SK-N-SH treated with all-trans-retinoic acid at 6 μM for 48 hours (cell line): ENCODE measurements around the gene GSTM4.
"Not testable (repeated sequence)": the region's sequence is repeated elsewhere in the genome, so short reads cannot be mapped to it uniquely, and the experiment has no call there.

ENCODE experiments used
- ATAC-seq: fragments of 200-7000 bp; cut with Tn5 transposase; 3 replicates; pipeline ENCODE4 v1.9.1; 2020; ENCODE audit warnings: mild to moderate bottlenecking, moderate library complexity
- ARNTL ChIP-seq: fragments of 450-650 bp; formaldehyde crosslinking; IDR thresholded peaks from 2 replicates; pipeline ENCODE4 v1.5.0; 2020; ENCODE audit warnings: low read depth, mild to moderate bottlenecking, moderate library complexity, borderline replicate concordance
- BACH2 ChIP-seq: fragments of 250-450 bp; sonication (Bioruptor Pico); IDR thresholded peaks from 2 replicates; pipeline ENCODE4 v1.9.0; 2021; ENCODE audit warnings: mild to moderate bottlenecking, borderline replicate concordance
- CSDC2 ChIP-seq: fragments of 250-450 bp; sonication (Bioruptor Pico); IDR thresholded peaks from 2 replicates; pipeline ENCODE4 v1.5.0; 2020; ENCODE audit warnings: mild to moderate bottlenecking, moderate library complexity
- ESRRG ChIP-seq: fragments of 250-450 bp; sonication (Bioruptor Pico); IDR thresholded peaks from 2 replicates; pipeline ENCODE4 v1.6.1; 2021; ENCODE audit warnings: mild to moderate bottlenecking
- ISL1 ChIP-seq: fragments of 250-450 bp; sonication (Bioruptor Pico); IDR thresholded peaks from 2 replicates; pipeline ENCODE4 v2.1.2; 2022; ENCODE audit warnings: mild to moderate bottlenecking, moderate library complexity
- OSR1 ChIP-seq: fragments of 250-450 bp; sonication (Bioruptor Pico); IDR thresholded peaks from 2 replicates; pipeline ENCODE4 v1.8.0; 2022; ENCODE audit warnings: moderate library complexity, mild to moderate bottlenecking, inconsistent platforms
- PPARA ChIP-seq: fragments of 250-450 bp; sonication (Bioruptor Pico); IDR thresholded peaks from 2 replicates; pipeline ENCODE4 v1.5.0; 2020; ENCODE audit warnings: mild to moderate bottlenecking, borderline replicate concordance
- RARB ChIP-seq: fragments of 250-450 bp; sonication (Bioruptor Pico); IDR thresholded peaks from 2 replicates; pipeline ENCODE4 v1.8.0; 2021; ENCODE audit warnings: mild to moderate bottlenecking, moderate library complexity
- SNAI2 ChIP-seq: fragments of 250-450 bp; sonication (Bioruptor Pico); IDR thresholded peaks from 2 replicates; pipeline ENCODE4 v1.5.0; 2020; ENCODE audit warnings: mild to moderate bottlenecking, moderate library complexity
- TCF4 ChIP-seq: fragments of 250-450 bp; sonication (Bioruptor Pico); IDR thresholded peaks from 2 replicates; pipeline ENCODE4 v1.8.0; 2021; ENCODE audit warnings: mild to moderate bottlenecking, moderate library complexity, borderline replicate concordance
- TOX ChIP-seq: fragments of 250-450 bp; sonication (Bioruptor Pico); IDR thresholded peaks from 2 replicates; pipeline ENCODE4 v1.8.0; 2021; ENCODE audit warnings: mild to moderate bottlenecking, moderate library complexity, borderline replicate concordance
- ZC3H10 ChIP-seq: fragments of 250-450 bp; sonication (Bioruptor Pico); IDR thresholded peaks from 2 replicates; pipeline ENCODE4 v1.5.1; 2021; ENCODE audit warnings: mild to moderate bottlenecking, moderate library complexity
- ZFP30 ChIP-seq: fragments of 450-650 bp; formaldehyde crosslinking; IDR thresholded peaks from 2 replicates; pipeline ENCODE4 v1.5.0; 2022; ENCODE audit warnings: mild to moderate bottlenecking, moderate library complexity
- ZNF565 ChIP-seq: fragments of 450-650 bp; formaldehyde crosslinking; conservative IDR thresholded peaks from 2 replicates; pipeline ENCODE4 v1.5.0; 2020; ENCODE audit warnings: low read depth, mild to moderate bottlenecking, moderate library complexity
- ZNF70 ChIP-seq: fragments of 450-650 bp; formaldehyde crosslinking; IDR thresholded peaks from 2 replicates; pipeline ENCODE4 v1.5.0; 2020; ENCODE audit warnings: mild to moderate bottlenecking, moderate library complexity
- ZNF8 ChIP-seq: fragments of 450-650 bp; formaldehyde crosslinking; IDR thresholded peaks from 2 replicates; pipeline ENCODE4 v1.5.0; 2020; ENCODE audit warnings: mild to moderate bottlenecking, moderate library complexity
- TF ChIP-seq, protein P1 (sequence below): fragments of 250-450 bp; sonication (Bioruptor Pico); IDR thresholded peaks from 2 replicates; pipeline ENCODE4 v1.5.1; 2020; ENCODE audit warnings: low read depth, mild to moderate bottlenecking, moderate library complexity
- TF ChIP-seq, protein P2 (sequence below): fragments of 250-450 bp; sonication (Bioruptor Pico); IDR thresholded peaks from 2 replicates; pipeline ENCODE4 v1.5.0; 2020; ENCODE audit warnings: mild to moderate bottlenecking, moderate library complexity
- TF ChIP-seq, protein P3 (sequence below): fragments of 250-450 bp; sonication (Bioruptor Pico); IDR thresholded peaks from 2 replicates; pipeline ENCODE4 v1.8.0; 2021; ENCODE audit warnings: low read depth, mild to moderate bottlenecking, moderate library complexity, borderline replicate concordance
- TF ChIP-seq, protein P4 (sequence below): fragments of 250-450 bp; sonication (Bioruptor Pico); IDR thresholded peaks from 2 replicates; pipeline ENCODE4 v1.8.0; 2020; ENCODE audit warnings: mild to moderate bottlenecking, moderate library complexity, borderline replicate concordance
- TF ChIP-seq, protein P5 (sequence below): fragments of 250-450 bp; sonication (Bioruptor Pico); IDR thresholded peaks from 2 replicates; pipeline ENCODE4 v1.5.1; 2021; ENCODE audit warnings: mild to moderate bottlenecking, moderate library complexity

The GSTM4 gene

DNA sequence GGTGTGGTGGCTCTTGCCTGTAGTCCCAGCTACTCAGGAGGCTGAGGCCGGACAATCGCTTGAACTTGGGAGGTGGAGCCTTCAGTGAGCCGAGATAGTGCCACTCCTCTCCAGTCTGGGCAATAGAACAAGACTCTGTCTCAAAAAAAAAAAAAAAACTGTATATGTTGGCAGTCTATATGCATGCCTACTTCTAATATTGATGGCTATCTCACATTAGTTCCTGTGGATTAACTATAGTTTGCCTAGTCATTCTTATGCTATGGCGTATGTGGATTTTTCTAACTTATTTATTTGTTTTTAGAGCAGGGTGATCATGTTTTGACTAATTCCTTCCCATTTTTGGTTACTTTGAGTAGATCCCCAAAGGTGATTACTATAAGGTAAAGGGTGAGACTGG is 41.2 kb downstream of the GSTM4 start:
- TF ChIP-seq ZNF565 (CRISPR knock-in tag) (no peak), ARNTL (no peak), ESRRG (CRISPR knock-in tag) (no peak), OSR1 (no peak), ZNF8 (no peak), ZNF70 (CRISPR knock-in tag) (no peak), TOX (no peak), TCF4 (CRISPR knock-in tag) (no peak), ISL1 (CRISPR knock-in tag) (no peak), ZC3H10 (CRISPR knock-in tag) (no peak), ZFP30 (no peak), BACH2 (CRISPR knock-in tag) (no peak)
- TF ChIP-seq, protein P1, sequence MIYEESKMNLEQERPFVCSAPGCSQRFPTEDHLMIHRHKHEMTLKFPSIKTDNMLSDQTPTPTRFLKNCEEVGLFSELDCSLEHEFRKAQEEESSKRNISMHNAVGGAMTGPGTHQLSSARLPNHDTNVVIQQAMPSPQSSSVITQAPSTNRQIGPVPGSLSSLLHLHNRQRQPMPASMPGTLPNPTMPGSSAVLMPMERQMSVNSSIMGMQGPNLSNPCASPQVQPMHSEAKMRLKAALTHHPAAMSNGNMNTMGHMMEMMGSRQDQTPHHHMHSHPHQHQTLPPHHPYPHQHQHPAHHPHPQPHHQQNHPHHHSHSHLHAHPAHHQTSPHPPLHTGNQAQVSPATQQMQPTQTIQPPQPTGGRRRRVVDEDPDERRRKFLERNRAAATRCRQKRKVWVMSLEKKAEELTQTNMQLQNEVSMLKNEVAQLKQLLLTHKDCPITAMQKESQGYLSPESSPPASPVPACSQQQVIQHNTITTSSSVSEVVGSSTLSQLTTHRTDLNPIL: no peak
- TF ChIP-seq, protein P2, sequence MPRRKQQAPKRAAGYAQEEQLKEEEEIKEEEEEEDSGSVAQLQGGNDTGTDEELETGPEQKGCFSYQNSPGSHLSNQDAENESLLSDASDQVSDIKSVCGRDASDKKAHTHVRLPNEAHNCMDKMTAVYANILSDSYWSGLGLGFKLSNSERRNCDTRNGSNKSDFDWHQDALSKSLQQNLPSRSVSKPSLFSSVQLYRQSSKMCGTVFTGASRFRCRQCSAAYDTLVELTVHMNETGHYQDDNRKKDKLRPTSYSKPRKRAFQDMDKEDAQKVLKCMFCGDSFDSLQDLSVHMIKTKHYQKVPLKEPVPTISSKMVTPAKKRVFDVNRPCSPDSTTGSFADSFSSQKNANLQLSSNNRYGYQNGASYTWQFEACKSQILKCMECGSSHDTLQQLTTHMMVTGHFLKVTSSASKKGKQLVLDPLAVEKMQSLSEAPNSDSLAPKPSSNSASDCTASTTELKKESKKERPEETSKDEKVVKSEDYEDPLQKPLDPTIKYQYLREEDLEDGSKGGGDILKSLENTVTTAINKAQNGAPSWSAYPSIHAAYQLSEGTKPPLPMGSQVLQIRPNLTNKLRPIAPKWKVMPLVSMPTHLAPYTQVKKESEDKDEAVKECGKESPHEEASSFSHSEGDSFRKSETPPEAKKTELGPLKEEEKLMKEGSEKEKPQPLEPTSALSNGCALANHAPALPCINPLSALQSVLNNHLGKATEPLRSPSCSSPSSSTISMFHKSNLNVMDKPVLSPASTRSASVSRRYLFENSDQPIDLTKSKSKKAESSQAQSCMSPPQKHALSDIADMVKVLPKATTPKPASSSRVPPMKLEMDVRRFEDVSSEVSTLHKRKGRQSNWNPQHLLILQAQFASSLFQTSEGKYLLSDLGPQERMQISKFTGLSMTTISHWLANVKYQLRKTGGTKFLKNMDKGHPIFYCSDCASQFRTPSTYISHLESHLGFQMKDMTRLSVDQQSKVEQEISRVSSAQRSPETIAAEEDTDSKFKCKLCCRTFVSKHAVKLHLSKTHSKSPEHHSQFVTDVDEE (CRISPR knock-in tag): no peak
- TF ChIP-seq, protein P3, sequence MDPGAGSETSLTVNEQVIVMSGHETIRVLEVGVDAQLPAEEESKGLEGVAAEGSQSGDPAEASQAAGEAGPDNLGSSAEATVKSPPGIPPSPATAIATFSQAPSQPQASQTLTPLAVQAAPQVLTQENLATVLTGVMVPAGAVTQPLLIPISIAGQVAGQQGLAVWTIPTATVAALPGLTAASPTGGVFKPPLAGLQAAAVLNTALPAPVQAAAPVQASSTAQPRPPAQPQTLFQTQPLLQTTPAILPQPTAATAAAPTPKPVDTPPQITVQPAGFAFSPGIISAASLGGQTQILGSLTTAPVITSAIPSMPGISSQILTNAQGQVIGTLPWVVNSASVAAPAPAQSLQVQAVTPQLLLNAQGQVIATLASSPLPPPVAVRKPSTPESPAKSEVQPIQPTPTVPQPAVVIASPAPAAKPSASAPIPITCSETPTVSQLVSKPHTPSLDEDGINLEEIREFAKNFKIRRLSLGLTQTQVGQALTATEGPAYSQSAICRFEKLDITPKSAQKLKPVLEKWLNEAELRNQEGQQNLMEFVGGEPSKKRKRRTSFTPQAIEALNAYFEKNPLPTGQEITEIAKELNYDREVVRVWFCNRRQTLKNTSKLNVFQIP: no peak
- TF ChIP-seq, protein P4, sequence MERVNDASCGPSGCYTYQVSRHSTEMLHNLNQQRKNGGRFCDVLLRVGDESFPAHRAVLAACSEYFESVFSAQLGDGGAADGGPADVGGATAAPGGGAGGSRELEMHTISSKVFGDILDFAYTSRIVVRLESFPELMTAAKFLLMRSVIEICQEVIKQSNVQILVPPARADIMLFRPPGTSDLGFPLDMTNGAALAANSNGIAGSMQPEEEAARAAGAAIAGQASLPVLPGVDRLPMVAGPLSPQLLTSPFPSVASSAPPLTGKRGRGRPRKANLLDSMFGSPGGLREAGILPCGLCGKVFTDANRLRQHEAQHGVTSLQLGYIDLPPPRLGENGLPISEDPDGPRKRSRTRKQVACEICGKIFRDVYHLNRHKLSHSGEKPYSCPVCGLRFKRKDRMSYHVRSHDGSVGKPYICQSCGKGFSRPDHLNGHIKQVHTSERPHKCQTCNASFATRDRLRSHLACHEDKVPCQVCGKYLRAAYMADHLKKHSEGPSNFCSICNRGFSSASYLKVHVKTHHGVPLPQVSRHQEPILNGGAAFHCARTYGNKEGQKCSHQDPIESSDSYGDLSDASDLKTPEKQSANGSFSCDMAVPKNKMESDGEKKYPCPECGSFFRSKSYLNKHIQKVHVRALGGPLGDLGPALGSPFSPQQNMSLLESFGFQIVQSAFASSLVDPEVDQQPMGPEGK (CRISPR knock-in tag): no peak
- no peak for ATAC-seq

DNA sequence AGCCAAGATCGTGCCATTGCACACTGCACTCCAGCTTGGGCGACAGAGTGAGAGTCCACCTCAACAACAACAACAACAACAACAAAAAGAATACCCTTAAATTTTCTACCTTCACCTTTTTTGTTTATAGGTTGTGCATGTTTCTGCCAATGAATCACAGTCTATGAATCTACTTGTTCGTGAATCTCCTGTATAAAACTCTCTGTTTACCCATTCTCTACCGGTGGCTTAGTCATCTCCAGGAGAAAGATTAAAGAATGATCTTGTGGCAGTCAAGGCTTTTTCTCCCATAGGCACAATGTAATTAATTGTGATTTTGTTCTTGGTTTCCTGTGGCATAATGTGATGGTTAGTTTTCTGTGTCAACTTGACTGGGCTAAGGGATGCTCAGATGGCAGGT is 42.0 kb downstream of the GSTM4 start:
- ATAC-seq: not testable (repeated sequence)

DNA sequence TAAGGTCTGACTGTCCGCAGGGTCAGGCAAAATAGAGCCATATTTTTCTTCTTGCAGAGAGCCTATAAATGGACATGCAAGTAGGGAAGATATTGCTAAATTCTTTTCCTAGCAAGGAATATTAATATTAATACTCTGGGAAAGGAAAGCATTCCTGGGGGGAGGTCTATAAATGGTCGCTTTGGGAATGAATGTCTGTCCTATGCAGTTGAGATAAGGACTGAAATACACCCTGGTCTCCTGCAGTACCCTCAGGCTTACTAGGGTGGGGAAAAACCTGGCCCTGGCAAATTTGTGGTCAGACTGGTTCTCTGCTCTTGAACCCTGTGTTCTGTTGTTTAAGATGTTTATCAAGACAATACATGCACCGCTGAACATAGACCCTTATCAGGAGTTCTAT is 47.0 kb downstream of the GSTM4 start:
- not testable (repeated sequence) for ATAC-seq

DNA sequence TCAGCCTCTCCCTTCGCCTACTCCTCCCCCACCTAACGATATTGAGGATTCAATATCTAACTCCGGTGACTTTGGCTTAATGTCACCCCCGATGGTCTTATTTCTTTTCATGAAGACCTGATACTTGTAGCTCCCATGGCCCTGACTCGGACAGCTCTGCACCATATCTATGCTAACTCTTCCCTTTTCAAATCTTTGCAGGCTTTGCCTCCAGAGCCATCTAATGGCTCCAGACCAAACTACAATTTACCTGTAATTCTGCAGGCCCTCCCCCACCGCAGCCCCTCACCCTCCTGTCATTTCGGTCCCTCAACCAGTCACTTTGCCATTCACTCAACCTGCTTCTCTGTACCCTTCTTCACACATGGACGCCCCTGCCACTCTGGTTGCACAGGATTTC is 48.3 kb downstream of the GSTM4 start:
- ATAC-seq: no peak
- no peak for TF ChIP-seq PPARA (CRISPR knock-in tag)
- TF ChIP-seq OSR1: no peak

DNA sequence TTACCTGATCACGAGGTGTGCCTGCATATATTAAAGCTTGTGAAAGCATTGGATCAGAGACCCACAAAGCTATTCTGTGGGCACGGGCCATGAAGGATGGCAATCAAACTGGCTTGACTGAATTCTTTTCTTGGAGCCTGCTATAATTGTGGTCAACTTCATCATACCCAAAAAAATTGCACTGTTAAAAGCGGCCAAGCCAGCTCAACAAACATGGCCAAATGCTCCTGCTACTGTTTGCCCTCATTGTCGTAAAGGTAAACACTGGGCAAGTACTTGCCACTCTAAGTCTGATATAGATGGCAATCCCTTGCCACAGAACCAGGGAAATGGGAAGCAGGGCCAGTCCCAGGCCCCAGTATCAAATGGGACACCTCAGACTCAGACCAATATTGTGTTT is 49.5 kb downstream of the GSTM4 start:
- ATAC-seq: no peak
- TF ChIP-seq ZNF565 (CRISPR knock-in tag): no peak
- no peak for TF ChIP-seq PPARA (CRISPR knock-in tag)
- TF ChIP-seq ZNF8: no peak
- TF ChIP-seq, protein P5, sequence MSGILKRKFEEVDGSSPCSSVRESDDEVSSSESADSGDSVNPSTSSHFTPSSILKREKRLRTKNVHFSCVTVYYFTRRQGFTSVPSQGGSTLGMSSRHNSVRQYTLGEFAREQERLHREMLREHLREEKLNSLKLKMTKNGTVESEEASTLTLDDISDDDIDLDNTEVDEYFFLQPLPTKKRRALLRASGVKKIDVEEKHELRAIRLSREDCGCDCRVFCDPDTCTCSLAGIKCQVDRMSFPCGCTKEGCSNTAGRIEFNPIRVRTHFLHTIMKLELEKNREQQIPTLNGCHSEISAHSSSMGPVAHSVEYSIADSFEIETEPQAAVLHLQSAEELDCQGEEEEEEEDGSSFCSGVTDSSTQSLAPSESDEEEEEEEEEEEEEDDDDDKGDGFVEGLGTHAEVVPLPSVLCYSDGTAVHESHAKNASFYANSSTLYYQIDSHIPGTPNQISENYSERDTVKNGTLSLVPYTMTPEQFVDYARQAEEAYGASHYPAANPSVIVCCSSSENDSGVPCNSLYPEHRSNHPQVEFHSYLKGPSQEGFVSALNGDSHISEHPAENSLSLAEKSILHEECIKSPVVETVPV: no peak
- TF ChIP-seq, protein P3: no peak
- no peak for TF ChIP-seq ISL1 (CRISPR knock-in tag)
- TF ChIP-seq CSDC2 (CRISPR knock-in tag): no peak
- TF ChIP-seq, protein P2 (CRISPR knock-in tag): no peak
- TF ChIP-seq SNAI2 (CRISPR knock-in tag): no peak
- no peak for TF ChIP-seq RARB (CRISPR knock-in tag)
- TF ChIP-seq, protein P1: no peak
